Posterior vena cava (tissue), 2 donors: Measurements from ENCODE around the gene SAMD9. TPM values are rescaled to one million over a fixed set of nuclear protein-coding genes. Genes with fewer than 3 reads are reported as not detected.
"Not testable (repeated sequence)": the region's sequence is repeated elsewhere in the genome, so short reads cannot be mapped to it uniquely, and the experiment has no call there.

Source experiments
- DNase-seq: peaks from one replicate; pipeline ENCODE4 v3.0.0-alpha.2; 2020; ENCODE audit warnings: low spot score
- intact Hi-C, 2 donors: fragments of 100-400 bp; cut with DNase I; formaldehyde crosslinking; loops; one replicate each; pipeline versions ENCODE4 v1.14.1 to v1.14.2; 2022 to 2023
- total RNA-seq, 2 donors: library from RNA; stranded (reverse); fragmentation: NEBNext Ultra II Directional; extraction: Animal tissue kit (Norgen Biotek cat#: 25700); gene quantifications; one replicate each; pipeline ENCODE4 v1.2.1, GENCODE V29; 2021
- donor health status: DM: yes; HTN: yes; CAD: no.
- donor health status: DM: yes; HTN: yes; CAD: no.

Gene SAMD9
- total RNA-seq, 2 donors from 2014 or later: 8.5 to 10.3 TPM

DNA sequence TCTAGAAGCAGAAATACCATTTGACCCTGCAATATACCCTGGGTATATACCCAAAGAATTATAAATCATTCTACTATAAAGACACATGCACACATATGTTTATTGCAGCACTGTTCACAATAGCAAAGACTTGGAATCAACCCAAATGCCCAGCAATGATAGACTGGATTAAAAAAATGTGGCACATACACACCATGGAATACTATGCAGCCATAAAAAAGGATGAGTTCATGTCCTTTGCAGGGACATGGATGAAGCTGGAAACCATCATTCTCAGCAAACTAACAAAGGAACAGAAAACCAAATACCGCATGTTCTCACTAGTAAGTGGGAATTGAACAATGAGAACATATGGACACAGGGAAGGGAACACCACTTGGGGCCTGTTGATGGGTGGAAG lies 9.2 kb upstream of the SAMD9 start:
- intact Hi-C loops, DNase-seq: not testable (repeated sequence)

DNA sequence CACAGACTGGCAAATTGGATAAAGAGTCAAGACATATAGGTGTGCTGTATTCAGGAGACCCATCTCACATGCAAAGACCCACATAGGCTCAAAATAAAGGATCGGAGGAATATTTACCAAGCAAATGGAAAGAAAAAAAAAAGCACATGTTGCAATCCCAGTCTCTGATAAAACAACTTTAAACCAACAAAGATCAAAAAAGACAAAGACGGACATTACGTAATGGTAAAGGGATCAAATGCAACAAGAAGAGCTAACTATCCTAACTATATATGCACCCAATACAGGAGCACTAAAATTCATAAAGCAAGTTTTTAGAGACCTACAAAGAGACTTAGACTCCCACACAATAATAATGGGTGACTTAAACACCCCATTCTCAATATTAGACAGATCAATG lies 5.8 kb upstream of the SAMD9 start:
- intact Hi-C loops: not testable (repeated sequence)

DNA sequence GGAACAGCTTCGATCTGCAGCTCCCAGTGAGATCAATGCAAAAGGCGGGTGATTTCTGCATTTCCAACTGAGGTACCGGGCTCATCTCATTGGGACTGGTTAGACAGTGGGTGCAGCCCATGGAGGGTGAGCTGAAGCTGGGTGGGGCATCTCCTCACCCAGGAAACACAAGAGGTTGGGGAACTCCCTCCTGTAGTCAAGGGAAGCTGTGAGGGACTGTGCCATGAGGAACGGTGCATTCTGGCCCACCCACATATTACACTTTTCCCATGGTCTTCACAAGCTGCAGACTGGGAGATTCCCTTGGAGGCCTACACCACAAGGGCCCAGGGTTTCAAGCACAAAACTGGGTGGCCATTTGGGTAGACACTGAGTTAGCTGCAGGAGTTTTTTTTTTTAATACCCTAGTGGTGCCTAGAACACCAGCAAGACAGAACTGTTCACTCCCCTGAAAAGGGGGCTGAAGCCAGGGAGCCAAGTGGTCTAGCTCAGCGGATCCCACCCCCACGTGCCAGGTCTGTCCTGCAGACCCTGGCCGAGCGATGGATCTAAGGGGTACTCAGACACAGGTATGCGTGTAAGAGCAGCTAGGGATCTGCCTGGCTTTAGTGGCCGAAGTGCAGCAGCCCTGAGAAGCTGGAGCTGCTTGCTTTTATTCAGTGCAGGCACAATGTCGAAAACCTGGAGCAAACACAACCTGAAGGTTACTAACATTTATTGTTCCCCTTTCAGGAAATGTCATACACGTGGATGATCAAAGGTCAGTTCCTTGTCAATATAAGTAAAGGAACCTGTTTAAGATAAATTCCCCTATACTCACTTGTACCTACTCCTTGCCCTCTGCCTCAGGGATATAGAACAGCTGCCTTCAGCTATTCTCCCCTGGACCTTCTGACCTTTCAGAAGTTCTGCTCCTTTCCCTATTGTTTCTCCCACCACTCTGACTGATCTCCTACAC lies 3.1 kb upstream of the SAMD9 start:
- no peak for DNase-seq
- intact Hi-C loops: no loop called here

More for the DNA sequence above, 5.8 kb upstream of the SAMD9 start:
- not testable (repeated sequence) for DNase-seq

DNA sequence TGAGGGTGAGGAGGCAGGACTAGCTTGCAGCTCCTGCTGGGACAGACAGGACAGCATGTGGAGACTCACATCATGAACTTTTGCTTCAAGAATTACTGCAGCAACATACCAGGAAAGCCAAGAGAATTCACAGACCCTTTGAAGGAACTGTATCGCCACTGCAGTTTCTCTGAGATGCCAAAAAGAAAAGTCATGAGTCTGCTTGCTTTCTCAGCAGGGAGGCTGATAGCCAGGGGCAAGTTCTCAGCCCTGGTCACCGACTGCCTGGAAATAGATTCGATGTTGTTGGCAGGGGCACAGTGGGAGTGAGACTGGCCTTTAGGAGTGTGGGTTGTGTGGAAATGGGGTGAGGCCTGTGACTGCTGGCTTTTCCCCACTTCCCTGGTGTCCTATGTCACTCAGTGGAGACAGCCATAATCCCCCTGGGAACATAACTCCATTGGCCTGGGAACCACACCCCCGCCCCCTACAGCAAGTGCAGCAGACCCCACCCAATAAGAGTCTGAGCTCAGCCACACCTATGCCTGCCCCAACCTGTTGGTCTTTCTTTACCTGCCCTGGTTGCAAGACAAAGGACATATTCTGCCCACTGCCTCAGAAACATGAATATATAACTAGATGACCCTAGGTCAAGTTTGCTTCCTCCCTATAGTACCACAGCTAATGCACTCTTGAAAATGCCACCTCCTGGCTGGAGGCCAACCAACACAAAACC lies 1.6 kb upstream of the SAMD9 start:
- intact Hi-C loops: no loop called here
- DNase-seq: no peak

DNA sequence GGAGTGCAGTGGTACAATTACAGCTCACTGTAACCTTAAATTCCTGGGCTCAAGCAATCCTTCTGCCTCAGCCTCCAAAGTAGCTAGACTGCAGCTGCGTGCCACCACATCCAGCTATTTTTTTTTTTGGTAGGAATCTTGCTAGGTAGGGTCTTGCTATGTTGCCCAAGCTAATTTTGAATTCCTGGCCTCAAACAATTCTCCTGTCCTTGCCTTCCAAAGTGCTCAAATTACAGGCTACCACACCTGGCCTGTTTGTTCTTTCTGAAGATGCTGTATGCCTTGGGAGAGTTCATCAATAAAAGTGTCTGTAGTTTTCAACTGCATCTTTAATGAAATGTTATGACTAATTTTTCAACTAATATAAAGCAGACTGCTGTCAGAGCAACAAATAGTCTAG lies 452 bp downstream of the SAMD9 start:
- no peak for DNase-seq
- intact Hi-C loops: no loop called here

DNA sequence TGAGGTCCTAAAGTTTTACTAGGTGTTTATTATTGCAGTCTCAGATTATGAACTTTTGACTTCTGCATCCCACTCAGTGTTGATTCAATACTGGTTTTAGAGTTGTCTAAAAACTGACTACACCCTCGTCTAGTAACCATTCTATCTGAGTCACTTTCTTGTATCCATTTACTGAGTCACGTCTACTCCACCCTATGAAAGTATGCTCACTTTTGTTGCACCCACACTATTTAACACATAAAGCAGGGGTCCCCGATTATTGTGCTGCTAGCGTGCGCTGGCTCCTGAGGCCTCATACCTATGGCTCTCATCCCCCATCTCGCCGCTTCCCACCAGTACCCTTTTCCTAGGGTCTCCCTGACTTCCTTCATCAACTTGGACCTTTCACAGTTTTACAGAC lies 2.0 kb downstream of the SAMD9 start:
- intact Hi-C loops: no loop called here
- no peak for DNase-seq

DNA sequence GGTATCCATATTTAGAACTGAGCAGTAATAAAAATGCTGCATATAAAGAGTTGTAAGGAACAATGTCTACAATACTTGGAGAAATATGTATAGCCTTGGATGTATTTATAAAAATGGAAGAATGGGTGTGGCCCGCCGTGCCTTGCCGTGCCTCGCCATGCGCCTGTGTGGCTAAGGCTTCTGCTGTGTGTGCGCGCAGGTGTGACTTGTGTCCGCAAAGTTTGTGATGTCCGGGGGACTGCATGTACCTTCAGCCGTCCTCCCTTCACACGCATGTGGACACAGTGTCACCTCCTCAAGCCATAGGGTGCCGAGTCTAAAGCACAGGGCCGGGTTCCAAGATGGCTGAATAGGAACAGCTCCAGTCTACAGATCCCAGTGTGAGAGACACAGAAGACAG lies 9.8 kb downstream of the SAMD9 start:
- no peak for DNase-seq
- intact Hi-C loops: no loop called here

DNA sequence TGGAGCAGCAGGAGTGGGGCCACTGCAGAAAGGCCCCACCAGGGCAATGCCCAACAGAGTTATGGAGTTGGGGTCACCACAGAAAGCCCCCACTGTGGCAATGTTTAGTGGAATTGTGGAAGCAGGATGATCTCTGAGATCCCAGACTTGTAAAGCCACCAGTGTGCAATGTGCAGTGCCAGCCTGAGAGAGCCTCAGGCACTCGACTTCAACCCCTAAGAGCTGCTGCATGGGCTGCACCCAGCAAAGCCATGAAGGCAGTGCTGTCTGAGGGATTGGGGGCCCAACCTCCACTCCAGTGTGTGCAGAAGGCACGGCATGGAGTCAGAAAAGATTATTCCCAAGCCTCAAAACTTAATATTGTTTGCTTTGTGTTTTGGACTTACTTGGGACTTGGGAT lies 20.4 kb downstream of the SAMD9 start:
- intact Hi-C loops: no loop called here
- DNase-seq: no peak

DNA sequence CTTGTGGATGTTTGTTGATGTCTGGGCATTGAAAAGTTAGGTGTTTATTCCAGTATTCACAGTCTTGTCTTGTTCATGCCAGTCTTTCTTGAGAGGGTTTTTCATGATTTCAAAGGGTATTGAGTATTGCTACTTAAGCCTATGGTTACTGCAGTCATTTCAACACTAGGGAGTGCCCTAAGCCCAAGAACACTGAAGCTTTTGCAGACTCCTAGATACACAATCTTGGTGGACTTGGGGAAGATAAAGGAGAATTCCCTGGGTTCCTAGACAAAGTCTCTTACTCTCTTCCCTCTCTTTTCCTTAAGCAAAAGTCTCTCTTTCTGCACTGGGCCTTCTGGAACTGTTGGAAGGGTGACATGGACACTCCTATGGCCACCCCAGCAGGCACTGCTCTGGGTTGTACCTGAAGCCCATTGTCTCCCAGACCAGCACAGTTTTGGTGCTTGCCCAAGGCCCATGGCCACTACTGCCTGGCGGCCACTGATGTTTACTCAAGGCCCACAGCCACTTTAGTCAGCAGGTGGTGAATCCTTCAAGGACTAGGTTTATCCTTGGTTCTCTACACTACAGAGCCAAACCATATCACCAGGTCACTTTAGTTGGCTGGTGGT lies 24.9 kb downstream of the SAMD9 start:
- intact Hi-C loops: no loop called here
- no peak for DNase-seq

DNA sequence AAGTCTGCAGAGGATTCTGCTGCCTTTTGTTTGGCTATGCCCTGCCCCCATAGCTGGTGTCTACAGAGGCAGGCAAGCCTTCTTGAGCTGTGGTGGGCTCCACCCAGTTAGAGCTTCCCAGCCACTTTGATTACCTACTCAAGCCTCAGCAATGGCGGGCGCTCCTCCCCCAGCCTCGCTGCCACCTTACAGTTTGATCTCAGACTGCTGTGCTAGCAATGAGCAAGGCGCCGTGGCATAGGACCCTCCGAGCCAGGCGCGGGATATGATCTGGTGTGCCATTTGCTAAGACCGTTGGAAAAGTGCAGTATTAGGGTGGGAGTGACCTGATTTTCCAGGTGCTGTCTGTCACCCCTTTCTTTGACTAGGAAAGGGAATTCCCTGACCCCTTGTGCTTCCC lies 44.4 kb downstream of the SAMD9 start:
- intact Hi-C loops: not testable (repeated sequence)

DNA sequence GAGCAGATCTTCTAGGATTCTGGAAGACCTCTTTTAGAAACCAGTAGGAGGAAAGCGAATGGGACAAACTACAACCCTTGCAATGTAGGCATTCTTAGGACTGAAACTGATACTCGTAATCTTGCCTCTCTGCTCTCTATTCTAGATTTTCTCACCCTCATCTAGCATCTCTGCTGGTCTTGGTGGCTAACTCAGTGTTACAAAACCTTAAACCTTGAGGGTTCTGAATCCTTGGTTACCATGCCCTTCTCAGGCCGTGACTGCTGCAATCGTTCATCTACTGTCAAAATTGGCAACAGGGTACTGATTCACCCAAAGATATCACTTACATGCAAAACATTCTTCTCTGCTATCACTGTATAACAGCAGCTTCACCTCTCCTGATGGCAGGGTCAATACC lies 55.2 kb downstream of the SAMD9 start:
- intact Hi-C loops: no loop called here
- DNase-seq: no peak

More for the DNA sequence above, 44.4 kb downstream of the SAMD9 start:
- not testable (repeated sequence) for DNase-seq

DNA sequence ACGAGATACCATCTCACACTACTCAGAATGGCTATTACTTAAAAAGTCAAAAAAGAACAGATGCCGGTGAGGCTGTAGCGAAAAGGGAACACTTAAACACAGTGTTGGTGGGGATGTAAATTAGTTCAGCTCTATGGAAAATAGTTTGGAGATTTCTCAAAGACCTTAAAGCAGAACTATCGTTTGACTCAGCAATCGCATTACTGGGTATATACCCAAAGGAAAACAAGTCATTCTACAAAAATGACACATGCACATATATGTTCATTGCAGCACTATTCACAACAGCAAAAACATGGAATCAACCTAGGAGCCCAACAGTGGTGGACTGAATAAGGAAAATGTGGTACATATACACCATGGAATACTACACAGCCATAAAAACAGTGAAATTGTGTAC lies 56.9 kb downstream of the SAMD9 start:
- intact Hi-C loops: no loop called here
- no peak for DNase-seq

DNA sequence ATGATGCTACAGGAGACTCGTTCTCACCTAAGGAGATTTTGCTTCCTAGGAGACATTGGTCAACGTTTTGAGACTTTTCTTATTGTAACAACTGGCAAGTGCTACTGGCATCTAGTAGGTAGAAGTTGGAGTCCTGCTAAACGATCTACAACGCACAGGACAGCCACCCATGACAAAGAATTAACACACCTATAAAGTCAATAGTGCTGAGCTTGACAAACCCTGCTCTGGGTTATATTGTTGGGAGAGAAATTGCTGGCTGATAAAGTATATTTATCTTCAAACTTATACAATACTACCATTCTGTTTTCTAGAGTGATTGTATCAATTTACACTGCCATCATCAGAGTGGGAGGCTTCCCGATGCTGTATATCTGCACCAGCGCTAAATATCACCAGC lies 57.8 kb downstream of the SAMD9 start:
- DNase-seq: no peak
- intact Hi-C loops: no loop called here

DNA sequence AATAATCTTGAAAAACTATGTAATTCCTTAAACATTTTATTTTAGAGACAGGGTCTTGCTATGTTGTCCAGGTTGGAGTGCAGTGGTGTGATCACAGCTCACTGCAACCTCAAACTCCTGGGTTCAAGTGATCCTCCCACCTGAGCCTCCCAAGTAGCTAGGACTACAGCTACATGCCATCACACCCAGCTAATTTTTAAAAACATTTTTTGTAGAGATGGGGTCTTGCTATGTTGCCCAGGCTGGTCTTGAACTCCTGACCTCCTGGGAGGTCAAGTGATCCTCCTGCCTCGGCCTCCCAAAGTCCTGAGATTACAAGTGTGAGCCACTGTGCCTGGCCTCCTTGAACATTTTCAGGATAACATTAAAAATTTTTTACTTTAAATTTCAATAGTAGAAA lies 61.2 kb downstream of the SAMD9 start:
- intact Hi-C loops: loop anchor here (5.0 to 10.0 kb wide), 2 partner anchors 434 to 442 kb away; no protein-coding TSS in a partner anchor
- DNase-seq: not testable (repeated sequence)

DNA sequence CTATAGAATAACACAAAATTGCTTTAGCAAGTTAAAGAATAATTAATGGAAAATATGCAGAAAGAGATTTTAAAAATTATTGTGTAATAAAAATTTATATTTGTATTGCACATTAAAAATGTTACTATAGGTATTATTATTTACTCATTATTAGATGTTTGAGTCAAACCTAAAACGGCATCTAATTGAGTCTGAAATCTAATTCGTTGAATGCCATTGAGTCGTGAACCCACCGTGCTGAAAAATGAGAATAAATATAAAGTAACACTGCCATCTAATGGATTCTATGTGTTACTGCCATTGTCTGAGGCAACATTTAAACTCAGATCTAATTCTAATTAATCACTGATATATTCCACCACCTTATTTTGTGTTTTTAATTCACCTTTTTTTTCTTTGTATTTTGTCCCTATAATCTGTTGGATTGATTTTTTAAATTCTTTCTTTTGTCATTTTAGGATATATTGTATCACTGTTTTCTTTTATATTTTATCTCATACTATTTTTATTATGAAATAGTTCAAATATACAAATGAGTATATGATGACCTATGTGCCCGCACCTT lies 62.2 kb downstream of the SAMD9 start:
- intact Hi-C loops: loop anchor here (5.0 to 10.0 kb wide), 2 partner anchors 433 to 441 kb away; no protein-coding TSS in a partner anchor

DNA sequence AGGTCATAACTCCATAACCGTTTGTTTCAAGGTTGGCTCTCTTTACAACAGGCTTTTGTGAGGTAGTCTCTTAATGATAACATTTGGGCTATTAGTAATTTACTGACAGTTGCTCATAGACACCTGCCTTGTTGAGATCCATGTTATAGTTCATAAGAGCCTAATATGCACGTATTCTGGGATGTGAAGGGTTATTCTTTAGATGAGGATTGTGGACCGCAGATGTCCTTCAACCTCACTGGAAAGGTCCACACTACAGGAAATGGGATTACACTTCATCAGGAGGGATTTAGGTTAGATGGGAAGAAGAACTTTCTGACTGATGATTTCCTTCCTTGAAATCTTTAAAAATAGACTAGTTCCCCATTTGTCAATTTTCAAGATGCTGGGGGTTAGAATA lies 62.8 kb downstream of the SAMD9 start:
- no peak for DNase-seq
- intact Hi-C loops: loop anchor here (5.0 to 10.0 kb wide), 2 partner anchors 433 to 440 kb away; no protein-coding TSS in a partner anchor

More for the DNA sequence above, 62.2 kb downstream of the SAMD9 start:
- no peak for DNase-seq

DNA sequence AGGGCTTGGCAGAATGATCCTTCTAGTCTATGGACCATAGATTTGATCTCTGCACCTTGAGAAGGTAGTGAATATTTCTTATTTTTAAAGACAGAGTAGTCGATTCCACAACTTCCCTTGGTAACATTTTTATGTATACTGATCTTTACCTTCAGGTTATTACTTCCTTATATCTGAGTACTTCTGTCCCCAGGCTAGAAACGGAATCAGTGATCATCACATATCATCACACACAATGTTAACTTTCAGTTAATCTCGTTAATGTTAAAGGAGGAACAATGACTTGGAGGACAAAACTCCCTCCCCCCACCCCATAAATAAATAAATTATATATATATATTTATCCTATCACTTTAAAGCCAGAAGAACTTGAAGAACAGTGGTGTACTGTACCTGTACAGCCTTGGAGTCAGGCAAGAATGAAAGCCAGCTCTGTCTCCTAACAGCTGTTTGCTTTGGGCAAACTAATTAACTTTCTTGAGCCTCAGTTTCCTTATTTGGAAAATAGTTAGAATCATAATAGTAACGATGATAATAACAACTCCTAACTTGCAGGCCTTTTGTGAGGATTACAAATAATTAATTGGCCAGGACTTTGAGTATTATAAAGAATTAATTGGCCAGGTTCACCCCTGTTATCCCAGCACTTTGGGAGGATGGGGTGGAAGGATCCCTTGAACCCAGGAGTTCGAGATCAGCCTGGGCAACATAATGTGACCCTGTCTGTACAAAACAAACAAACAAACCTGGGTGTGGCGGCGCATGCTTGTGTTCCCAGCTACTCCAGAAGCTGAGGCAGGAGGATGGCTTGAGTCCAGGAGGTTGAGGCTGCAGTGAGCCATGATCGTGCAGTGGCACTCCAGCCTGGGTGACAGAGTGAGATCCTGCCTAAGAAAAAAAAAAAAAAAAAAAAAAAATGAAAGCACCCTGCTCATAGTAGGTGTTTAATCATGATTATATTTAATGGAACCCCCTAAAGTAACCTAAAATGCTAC lies 63.5 kb downstream of the SAMD9 start:
- no peak for DNase-seq
- intact Hi-C loops: loop anchor here in 1 of 2 donors (10.0 kb wide), 1 partner anchor 439 kb away; no protein-coding TSS in a partner anchor
